GM12878 (cell line): ENCODE measurements around the gene TXNRD3. TPM values are rescaled to one million over a fixed set of nuclear protein-coding genes. Genes with fewer than 3 reads are reported as not detected.

ENCODE experiments used
- ATAC-seq: fragments of 200-7000 bp; cut with Tn5 transposase; 3 replicates; pipeline ENCODE4 v1.9.1; 2020; ENCODE audit warnings: mild to moderate bottlenecking, moderate library complexity
- BruUV-seq: library from RNA; stranded (reverse); fragments of 400-500 nt; replicated peaks from 2 replicates; lab custom pipeline; 2021; lab: Mats Ljungman, UMichigan
- CTCF ChIA-PET: fragments of 300-600 bp; sonication (Branson Sonifier 250); formaldehyde crosslinking; extraction: SDS; loops from one replicate; lab custom pipeline; 2021; ENCODE audit warnings: inconsistent platforms; lab: Yijun Ruan, JAX
- POLR2A ChIA-PET: fragments of 350-600 bp; formaldehyde crosslinking; extraction: SDS; loops from one replicate; lab custom pipeline; 2021; ENCODE audit warnings: inconsistent platforms; lab: Charles Lee
- RAD21 ChIA-PET: fragments of 300-600 bp; sonication (Branson Sonifier 250); formaldehyde crosslinking; loops from one replicate; lab custom pipeline; 2023; ENCODE audit warnings: antibody characterized with exemption; ENCODE audit not compliant: unreplicated experiment; lab: Charles Lee
- SMC1A ChIA-PET: fragments of 300-600 bp; sonication (Branson Sonifier 250); formaldehyde crosslinking; loops from one replicate; lab custom pipeline; 2023; ENCODE audit not compliant: unreplicated experiment, uncharacterized antibody; lab: Charles Lee
- DNase-seq: peaks from one replicate; pipeline ENCODE4 v3.0.0-alpha.2; 2011; ENCODE audit warnings: low read depth, low spot score
- FAIRE-seq: peaks from 3 replicates; lab custom pipeline; 2011; peaks lifted over from hg19 to GRCh38; lab: Jason Lieb, UNC
- H2AFZ ChIP-seq: 2 replicates; pipeline ENCODE4 v1.6.0; 2011; ENCODE audit warnings: low read depth, low read length, control low read depth; ENCODE audit not compliant: control insufficient read depth
- H3K27ac ChIP-seq: 2 replicates; pipeline ENCODE4 v1.5.1; 2011; ENCODE audit warnings: control low read depth; ENCODE audit not compliant: control insufficient read depth, insufficient read depth
- H3K27me3 ChIP-seq, 2 experiments: replicated peaks in 1 of 2; 2 replicates each; pipeline versions ENCODE4 v1.6.0 to v1.6.1; 2011; ENCODE audit warnings: low read length in 1 of 2; ENCODE audit not compliant: control insufficient read depth in 2 of 2, insufficient read depth in 2 of 2
- H3K36me3 ChIP-seq, 2 experiments: 2 replicates each; pipeline ENCODE4 v1.5.1; 2011; ENCODE audit warnings: low read length in 1 of 2; ENCODE audit not compliant: control insufficient read depth in 2 of 2, insufficient read depth in 2 of 2
- H3K4me1 ChIP-seq: 2 replicates; pipeline ENCODE4 v1.6.1; 2011; ENCODE audit warnings: mild to moderate bottlenecking, low read length, moderate library complexity, mixed read lengths; ENCODE audit not compliant: control insufficient read depth, insufficient read depth
- H3K4me2 ChIP-seq: 2 replicates; pipeline ENCODE4 v1.6.0; 2011; ENCODE audit warnings: control low read depth; ENCODE audit not compliant: control insufficient read depth, insufficient read depth
- H3K4me3 ChIP-seq: fragments of 200-600 bp; sonication (generic); 2 replicates; pipeline ENCODE4 v1.5.1; 2016
- H3K79me2 ChIP-seq: 2 replicates; pipeline ENCODE4 v1.6.0; 2011; ENCODE audit warnings: low read length; ENCODE audit not compliant: control insufficient read depth, insufficient read depth
- H3K9ac ChIP-seq: 2 replicates; pipeline ENCODE4 v1.8.0; 2011; ENCODE audit warnings: low read length, control low read depth, mixed read lengths; ENCODE audit not compliant: control insufficient read depth, insufficient read depth
- H3K9me3 ChIP-seq: replicated peaks from 3 replicates; pipeline ENCODE4 v1.5.1; 2011; ENCODE audit warnings: mild to moderate bottlenecking, low read length; ENCODE audit not compliant: control insufficient read depth, insufficient read depth
- H4K20me1 ChIP-seq: 2 replicates; pipeline ENCODE4 v1.6.0; 2011; ENCODE audit not compliant: control insufficient read depth, insufficient read depth
- FOS ChIP-seq: IDR thresholded peaks from 3 replicates; pipeline ENCODE4 v1.6.1; 2011; ENCODE audit warnings: borderline replicate concordance; ENCODE audit not compliant: insufficient read length; ENCODE audit errors: extremely low read depth
- MTA3 ChIP-seq: IDR thresholded peaks from 2 replicates; pipeline ENCODE4 v1.6.1; 2012; ENCODE audit warnings: low read length, inconsistent platforms, borderline replicate concordance
- RFX5 ChIP-seq: IDR thresholded peaks from 2 replicates; pipeline ENCODE4 v1.6.1; 2011; ENCODE audit warnings: low read depth, low read length, improper control_type of control experiment
- YBX1 ChIP-seq: fragments of 450-650 bp; IDR thresholded peaks from 2 replicates; pipeline ENCODE4 v1.6.1; 2016; ENCODE audit warnings: antibody characterized with exemption
- ZSCAN29 ChIP-seq: fragments of 450-650 bp; IDR thresholded peaks from 2 replicates; pipeline ENCODE4 v1.6.1; 2017; ENCODE audit warnings: mild to moderate bottlenecking, moderate library complexity
- ZZZ3 ChIP-seq: IDR thresholded peaks from 2 replicates; pipeline ENCODE4 v1.6.1; 2011; ENCODE audit warnings: low read depth; ENCODE audit not compliant: control insufficient read depth, insufficient read length
- WGBS: methylation state at CpG from one replicate; pipeline ENCODE4 v1.1.6; 2016; ENCODE audit warnings: low lambda C conversion rate; ENCODE audit not compliant: insufficient replicate concordance, insufficient coverage; ENCODE audit errors: missing lambda C conversion rate; 5-methylcytosine and 5-hydroxymethylcytosine counted together
- in situ Hi-C: fragments of 300-500 bp; cut with MboI; formaldehyde crosslinking; loops from 9 replicates; pipeline ENCODE4 v1.14.3; 2018; ENCODE audit warnings: mixed read lengths
- intact Hi-C: fragments of 100-400 bp; cut with micrococcal nuclease; formaldehyde crosslinking; loops from one replicate; pipeline ENCODE4 v1.14.2; 2022; ENCODE audit not compliant: unreplicated experiment
- polyA plus RNA-seq, 11 experiments: library from polyadenylated mRNA; depleted of rRNA in 4 of 11; unstranded in 6 of 11; stranded (reverse) in 5 of 11; fragments of >200 nt; fragmentation: Nextera tagmentation in 4 of 11; fragmentation: Illumina TruSeq in 1 of 11; extraction: Ambion mirVana in 4 of 11; extraction: Trizol in 1 of 11; gene quantifications; 1 replicate in 1 of 11; 2 replicates in 10 of 11; pipeline versions ENCODE4 v1.2.1 to v1.2.3, GENCODE V29; 2011 to 2016; ENCODE audit warnings: inconsistent platforms in 2 of 11, missing spikeins in 2 of 11, low read depth in 1 of 11
- total RNA-seq, 4 experiments: library from RNA; depleted of rRNA in 3 of 4; stranded (reverse); fragments of >200 nt in 3 of 4; fragmentation: Illumina TruSeq in 1 of 4; extraction: Trizol in 1 of 4; gene quantifications; 2 replicates each; pipeline versions ENCODE4 v1.2.1 to v1.2.3, GENCODE V29; 2013 to 2021
- TF ChIP-seq, protein P1 (sequence below): fragments of 450-650 bp; formaldehyde crosslinking; IDR thresholded peaks from 2 replicates; pipeline ENCODE4 v1.4.0; 2022; ENCODE audit warnings: mild to moderate bottlenecking, moderate library complexity
- TF ChIP-seq, protein P2 (sequence below): fragments of 450-650 bp; formaldehyde crosslinking; IDR thresholded peaks from 2 replicates; pipeline ENCODE4 v1.5.0; 2022; ENCODE audit warnings: mild to moderate bottlenecking, missing genetic modification characterization
- TF ChIP-seq, protein P3 (sequence below): fragments of 150-350 bp; IDR thresholded peaks from 2 replicates; pipeline ENCODE4 v1.6.1; 2016; ENCODE audit warnings: low read depth, low read length
- TF ChIP-seq, protein P4 (sequence below): fragments of 450-650 bp; IDR thresholded peaks from 2 replicates; pipeline ENCODE4 v1.6.1; 2017; ENCODE audit warnings: mild to moderate bottlenecking, moderate library complexity

TXNRD3 gene
- total and polyA plus RNA-seq, 10 of the 15 experiments (the other 5 are each of a cell fraction or from before 2014, with no cell fraction given): not detected

DNA sequence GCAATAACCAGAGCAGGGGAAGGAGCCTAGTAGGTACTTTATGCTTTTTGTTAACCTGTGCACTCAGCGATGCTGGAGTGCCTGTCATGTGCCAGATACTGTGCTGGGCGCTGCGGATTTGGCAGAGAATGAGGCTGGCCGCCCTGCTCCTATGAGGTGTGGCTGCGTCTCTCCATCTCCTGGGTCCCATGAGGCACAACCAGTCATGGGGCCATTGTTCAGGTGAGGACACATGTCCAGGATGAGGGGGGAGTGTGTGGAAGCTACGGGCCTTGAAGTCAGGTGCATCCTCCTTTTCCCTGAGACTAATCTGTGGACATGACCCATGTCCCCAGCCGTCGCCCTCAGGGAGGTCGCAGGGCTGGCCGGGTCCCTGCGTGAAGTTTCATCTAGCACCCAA is 963 bp upstream of the TXNRD3 start:
- Histone ChIP-seq H3K4me3 (no peak overlapping the region), H4K20me1 (no peaks in the 10 kb centered on the region), H3K4me1 (no peaks in the 10 kb centered on the region), H3K36me3 (no peaks in the 10 kb centered on the region), H3K79me2 (no peaks in the 10 kb centered on the region), H3K9ac (no peak overlapping the region), H3K4me2 (no peak overlapping the region), H3K9me3 (no peaks in the 10 kb centered on the region; the same call in 2 of the 3 replicates), H3K27ac (no peak overlapping the region), H2AFZ (no peak overlapping the region), H3K27me3 (peaks cover 4 to 8% of the 10 kb centered on the region in 2 experiments)
- 63% methylated on average over 11 of the region's 11 CpGs for WGBS
- no TSS peak for BruUV-seq
- TF ChIP-seq MTA3: no peak
- TF ChIP-seq, protein P1, sequence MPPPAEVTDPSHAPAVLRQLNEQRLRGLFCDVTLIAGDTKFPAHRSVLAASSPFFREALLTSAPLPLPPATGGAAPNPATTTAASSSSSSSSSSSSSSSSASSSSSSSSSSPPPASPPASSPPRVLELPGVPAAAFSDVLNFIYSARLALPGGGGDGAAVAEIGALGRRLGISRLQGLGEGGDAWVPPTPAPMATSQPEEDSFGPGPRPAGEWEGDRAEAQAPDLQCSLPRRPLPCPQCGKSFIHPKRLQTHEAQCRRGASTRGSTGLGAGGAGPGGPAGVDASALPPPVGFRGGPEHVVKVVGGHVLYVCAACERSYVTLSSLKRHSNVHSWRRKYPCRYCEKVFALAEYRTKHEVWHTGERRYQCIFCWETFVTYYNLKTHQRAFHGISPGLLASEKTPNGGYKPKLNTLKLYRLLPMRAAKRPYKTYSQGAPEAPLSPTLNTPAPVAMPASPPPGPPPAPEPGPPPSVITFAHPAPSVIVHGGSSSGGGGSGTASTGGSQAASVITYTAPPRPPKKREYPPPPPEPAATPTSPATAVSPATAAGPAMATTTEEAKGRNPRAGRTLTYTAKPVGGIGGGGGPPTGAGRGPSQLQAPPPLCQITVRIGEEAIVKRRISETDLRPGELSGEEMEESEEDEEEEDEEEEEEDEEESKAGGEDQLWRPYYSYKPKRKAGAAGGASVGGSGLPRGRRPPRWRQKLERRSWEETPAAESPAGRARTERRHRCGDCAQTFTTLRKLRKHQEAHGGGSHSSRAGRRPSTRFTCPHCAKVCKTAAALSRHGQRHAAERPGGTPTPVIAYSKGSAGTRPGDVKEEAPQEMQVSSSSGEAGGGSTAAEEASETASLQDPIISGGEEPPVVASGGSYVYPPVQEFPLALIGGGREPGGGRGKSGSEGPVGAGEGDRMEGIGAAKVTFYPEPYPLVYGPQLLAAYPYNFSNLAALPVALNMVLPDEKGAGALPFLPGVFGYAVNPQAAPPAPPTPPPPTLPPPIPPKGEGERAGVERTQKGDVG: no peak
- TF ChIP-seq ZZZ3: no peak
- TF ChIP-seq ZSCAN29: no peak
- no peak for TF ChIP-seq FOS
- TF ChIP-seq, protein P2, sequence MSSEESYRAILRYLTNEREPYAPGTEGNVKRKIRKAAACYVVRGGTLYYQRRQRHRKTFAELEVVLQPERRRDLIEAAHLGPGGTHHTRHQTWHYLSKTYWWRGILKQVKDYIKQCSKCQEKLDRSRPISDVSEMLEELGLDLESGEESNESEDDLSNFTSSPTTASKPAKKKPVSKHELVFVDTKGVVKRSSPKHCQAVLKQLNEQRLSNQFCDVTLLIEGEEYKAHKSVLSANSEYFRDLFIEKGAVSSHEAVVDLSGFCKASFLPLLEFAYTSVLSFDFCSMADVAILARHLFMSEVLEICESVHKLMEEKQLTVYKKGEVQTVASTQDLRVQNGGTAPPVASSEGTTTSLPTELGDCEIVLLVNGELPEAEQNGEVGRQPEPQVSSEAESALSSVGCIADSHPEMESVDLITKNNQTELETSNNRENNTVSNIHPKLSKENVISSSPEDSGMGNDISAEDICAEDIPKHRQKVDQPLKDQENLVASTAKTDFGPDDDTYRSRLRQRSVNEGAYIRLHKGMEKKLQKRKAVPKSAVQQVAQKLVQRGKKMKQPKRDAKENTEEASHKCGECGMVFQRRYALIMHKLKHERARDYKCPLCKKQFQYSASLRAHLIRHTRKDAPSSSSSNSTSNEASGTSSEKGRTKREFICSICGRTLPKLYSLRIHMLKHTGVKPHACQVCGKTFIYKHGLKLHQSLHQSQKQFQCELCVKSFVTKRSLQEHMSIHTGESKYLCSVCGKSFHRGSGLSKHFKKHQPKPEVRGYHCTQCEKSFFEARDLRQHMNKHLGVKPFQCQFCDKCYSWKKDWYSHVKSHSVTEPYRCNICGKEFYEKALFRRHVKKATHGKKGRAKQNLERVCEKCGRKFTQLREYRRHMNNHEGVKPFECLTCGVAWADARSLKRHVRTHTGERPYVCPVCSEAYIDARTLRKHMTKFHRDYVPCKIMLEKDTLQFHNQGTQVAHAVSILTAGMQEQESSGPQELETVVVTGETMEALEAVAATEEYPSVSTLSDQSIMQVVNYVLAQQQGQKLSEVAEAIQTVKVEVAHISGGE (CRISPR knock-in tag): no peak
- TF ChIP-seq, protein P3, sequence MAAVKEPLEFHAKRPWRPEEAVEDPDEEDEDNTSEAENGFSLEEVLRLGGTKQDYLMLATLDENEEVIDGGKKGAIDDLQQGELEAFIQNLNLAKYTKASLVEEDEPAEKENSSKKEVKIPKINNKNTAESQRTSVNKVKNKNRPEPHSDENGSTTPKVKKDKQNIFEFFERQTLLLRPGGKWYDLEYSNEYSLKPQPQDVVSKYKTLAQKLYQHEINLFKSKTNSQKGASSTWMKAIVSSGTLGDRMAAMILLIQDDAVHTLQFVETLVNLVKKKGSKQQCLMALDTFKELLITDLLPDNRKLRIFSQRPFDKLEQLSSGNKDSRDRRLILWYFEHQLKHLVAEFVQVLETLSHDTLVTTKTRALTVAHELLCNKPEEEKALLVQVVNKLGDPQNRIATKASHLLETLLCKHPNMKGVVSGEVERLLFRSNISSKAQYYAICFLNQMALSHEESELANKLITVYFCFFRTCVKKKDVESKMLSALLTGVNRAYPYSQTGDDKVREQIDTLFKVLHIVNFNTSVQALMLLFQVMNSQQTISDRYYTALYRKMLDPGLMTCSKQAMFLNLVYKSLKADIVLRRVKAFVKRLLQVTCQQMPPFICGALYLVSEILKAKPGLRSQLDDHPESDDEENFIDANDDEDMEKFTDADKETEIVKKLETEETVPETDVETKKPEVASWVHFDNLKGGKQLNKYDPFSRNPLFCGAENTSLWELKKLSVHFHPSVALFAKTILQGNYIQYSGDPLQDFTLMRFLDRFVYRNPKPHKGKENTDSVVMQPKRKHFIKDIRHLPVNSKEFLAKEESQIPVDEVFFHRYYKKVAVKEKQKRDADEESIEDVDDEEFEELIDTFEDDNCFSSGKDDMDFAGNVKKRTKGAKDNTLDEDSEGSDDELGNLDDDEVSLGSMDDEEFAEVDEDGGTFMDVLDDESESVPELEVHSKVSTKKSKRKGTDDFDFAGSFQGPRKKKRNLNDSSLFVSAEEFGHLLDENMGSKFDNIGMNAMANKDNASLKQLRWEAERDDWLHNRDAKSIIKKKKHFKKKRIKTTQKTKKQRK: no peak
- no peak for TF ChIP-seq YBX1
- TF ChIP-seq, protein P4, sequence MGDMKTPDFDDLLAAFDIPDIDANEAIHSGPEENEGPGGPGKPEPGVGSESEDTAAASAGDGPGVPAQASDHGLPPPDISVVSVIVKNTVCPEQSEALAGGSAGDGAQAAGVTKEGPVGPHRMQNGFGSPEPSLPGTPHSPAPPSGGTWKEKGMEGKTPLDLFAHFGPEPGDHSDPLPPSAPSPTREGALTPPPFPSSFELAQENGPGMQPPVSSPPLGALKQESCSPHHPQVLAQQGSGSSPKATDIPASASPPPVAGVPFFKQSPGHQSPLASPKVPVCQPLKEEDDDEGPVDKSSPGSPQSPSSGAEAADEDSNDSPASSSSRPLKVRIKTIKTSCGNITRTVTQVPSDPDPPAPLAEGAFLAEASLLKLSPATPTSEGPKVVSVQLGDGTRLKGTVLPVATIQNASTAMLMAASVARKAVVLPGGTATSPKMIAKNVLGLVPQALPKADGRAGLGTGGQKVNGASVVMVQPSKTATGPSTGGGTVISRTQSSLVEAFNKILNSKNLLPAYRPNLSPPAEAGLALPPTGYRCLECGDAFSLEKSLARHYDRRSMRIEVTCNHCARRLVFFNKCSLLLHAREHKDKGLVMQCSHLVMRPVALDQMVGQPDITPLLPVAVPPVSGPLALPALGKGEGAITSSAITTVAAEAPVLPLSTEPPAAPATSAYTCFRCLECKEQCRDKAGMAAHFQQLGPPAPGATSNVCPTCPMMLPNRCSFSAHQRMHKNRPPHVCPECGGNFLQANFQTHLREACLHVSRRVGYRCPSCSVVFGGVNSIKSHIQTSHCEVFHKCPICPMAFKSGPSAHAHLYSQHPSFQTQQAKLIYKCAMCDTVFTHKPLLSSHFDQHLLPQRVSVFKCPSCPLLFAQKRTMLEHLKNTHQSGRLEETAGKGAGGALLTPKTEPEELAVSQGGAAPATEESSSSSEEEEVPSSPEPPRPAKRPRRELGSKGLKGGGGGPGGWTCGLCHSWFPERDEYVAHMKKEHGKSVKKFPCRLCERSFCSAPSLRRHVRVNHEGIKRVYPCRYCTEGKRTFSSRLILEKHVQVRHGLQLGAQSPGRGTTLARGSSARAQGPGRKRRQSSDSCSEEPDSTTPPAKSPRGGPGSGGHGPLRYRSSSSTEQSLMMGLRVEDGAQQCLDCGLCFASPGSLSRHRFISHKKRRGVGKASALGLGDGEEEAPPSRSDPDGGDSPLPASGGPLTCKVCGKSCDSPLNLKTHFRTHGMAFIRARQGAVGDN: no peak
- TF ChIP-seq RFX5: no peak
- in situ Hi-C loops: no loop called here
- ChIA-PET RAD21 (no interaction called here), POLR2A (no interaction called here), SMC1A (interaction anchor here (0.6 kb wide), 2 partner anchors 24 to 116 kb away, joined by 3 read pairs; no protein-coding TSS in a partner anchor), CTCF (no interaction called here)
- FAIRE-seq: no peak
- ATAC-seq: no peak
- intact Hi-C loops: no loop called here
- no peak for DNase-seq
